ENCODE data around the gene PPM1K. TPM values are rescaled to one million over a fixed set of nuclear protein-coding genes. Genes with fewer than 3 reads are reported as not detected.
"Not testable (repeated sequence)": the region's sequence is repeated elsewhere in the genome, so short reads cannot be mapped to it uniquely, and the experiment has no call there.

PPM1K gene
- total and polyA plus RNA-seq, 4 donors: 5.2 to 45.9 (median 12.5) TPM

DNA sequence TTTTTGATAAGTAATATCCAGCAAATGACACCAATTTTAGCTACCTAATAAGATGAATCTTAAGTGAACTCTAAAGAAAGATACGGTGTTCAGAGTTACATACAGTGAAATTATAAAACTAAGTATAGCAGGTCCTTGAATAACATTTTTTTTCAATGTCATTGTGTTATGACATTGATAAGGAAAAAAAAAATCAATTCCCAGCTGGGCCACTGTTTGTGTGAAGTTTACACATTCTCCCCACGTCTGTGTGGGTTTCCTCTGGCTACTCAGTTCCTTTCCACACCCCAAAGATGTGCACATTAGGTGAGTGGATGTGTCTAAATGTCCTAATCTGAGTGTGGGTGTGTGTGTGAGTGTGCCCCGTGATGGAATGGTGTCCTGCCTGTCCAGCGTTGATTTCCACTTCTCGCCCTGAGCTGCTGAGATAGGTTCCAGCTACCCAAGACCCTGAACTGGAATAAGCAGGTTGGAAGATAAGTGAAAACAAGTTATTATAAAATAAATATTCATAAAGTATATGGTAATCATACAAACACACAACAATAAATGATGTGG lies 31.2 kb upstream of the PPM1K start:
- H3K4me1 ChIP-seq (ENCODE audit: control insufficient read depth in 5 of 5, insufficient read depth in 5 of 5, low read length in 5 of 5): no peaks in the 10 kb centered on the region
- H3K9me3 ChIP-seq (ENCODE audit: control insufficient read depth in 4 of 4, insufficient read depth in 3 of 4, low read length in 3 of 4): no peaks in the 10 kb centered on the region
- no peak overlapping the region for H3K9ac ChIP-seq (ENCODE audit: insufficient read depth in 1 of 2, low read length in 2 of 2)
- ATAC-seq (ENCODE audit: insufficient read depth, low FRiP score) (no peak), DNase-seq (no peak)
- no peaks in the 10 kb centered on the region for H3K36me3 ChIP-seq (ENCODE audit: control insufficient read depth in 4 of 4, insufficient read depth in 4 of 4, low read length in 4 of 4)
- 70 to 77% methylated on average over 5 of the region's 5 CpGs for WGBS, 2 donors
- no peaks in the 10 kb centered on the region for H3K27me3 ChIP-seq (ENCODE audit: control insufficient read depth in 3 of 3, insufficient read depth in 3 of 3, low read length in 2 of 3)
- H3K27ac ChIP-seq (ENCODE audit: low read depth in 1 of 2, low read length in 1 of 2): no peak overlapping the region
- TF ChIP-seq, protein P1, sequence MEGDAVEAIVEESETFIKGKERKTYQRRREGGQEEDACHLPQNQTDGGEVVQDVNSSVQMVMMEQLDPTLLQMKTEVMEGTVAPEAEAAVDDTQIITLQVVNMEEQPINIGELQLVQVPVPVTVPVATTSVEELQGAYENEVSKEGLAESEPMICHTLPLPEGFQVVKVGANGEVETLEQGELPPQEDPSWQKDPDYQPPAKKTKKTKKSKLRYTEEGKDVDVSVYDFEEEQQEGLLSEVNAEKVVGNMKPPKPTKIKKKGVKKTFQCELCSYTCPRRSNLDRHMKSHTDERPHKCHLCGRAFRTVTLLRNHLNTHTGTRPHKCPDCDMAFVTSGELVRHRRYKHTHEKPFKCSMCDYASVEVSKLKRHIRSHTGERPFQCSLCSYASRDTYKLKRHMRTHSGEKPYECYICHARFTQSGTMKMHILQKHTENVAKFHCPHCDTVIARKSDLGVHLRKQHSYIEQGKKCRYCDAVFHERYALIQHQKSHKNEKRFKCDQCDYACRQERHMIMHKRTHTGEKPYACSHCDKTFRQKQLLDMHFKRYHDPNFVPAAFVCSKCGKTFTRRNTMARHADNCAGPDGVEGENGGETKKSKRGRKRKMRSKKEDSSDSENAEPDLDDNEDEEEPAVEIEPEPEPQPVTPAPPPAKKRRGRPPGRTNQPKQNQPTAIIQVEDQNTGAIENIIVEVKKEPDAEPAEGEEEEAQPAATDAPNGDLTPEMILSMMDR (IDR thresholded peaks at IDR 0.05; ENCODE audit: control extremely low read depth, extremely low read depth): no peak
- no peak overlapping the region for H3K4me3 ChIP-seq

DNA sequence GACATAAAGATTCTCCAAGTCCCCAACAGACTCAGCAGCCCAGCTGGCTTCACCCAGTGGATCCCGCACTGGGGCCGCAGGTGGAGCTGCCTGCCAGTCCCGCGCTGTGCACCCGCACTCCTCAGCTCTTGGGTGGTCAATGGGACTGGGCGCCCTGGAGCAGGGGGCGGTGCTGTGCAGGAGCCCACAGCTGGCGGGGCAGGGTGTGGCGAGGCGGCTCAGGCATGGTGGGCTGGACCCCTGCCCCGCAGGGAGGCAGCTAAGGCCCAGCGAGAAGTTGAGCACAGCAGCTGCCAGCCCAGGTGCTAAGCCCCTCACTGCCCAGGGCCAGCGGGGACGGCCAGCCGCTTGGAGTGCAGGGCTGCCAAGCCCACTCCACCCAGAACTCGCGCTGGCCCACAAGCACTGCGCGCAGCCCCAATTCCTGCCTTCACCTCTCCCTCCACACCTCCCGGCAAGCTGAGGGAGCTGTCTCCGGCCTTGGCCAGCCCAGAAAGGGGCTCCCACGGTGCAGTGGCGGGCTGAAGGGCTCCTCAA lies 28.8 kb upstream of the PPM1K start:
- not testable (repeated sequence) for H3K4me1 ChIP-seq (ENCODE audit: control insufficient read depth in 5 of 5, insufficient read depth in 5 of 5, low read length in 5 of 5); ATAC-seq (ENCODE audit: insufficient read depth, low FRiP score); H3K27me3 ChIP-seq (ENCODE audit: control insufficient read depth in 3 of 3, insufficient read depth in 3 of 3, low read length in 2 of 3); H3K27ac ChIP-seq (ENCODE audit: low read depth in 1 of 2, low read length in 1 of 2); H3K9me3 ChIP-seq (ENCODE audit: control insufficient read depth in 4 of 4, insufficient read depth in 3 of 4, low read length in 3 of 4); DNase-seq; H3K4me3 ChIP-seq; H3K36me3 ChIP-seq (ENCODE audit: control insufficient read depth in 4 of 4, insufficient read depth in 4 of 4, low read length in 4 of 4); H3K9ac ChIP-seq (ENCODE audit: insufficient read depth in 1 of 2, low read length in 2 of 2)
- 97 to 98% methylated on average over 22 to 23 of the region's 23 CpGs for WGBS, 2 donors

DNA sequence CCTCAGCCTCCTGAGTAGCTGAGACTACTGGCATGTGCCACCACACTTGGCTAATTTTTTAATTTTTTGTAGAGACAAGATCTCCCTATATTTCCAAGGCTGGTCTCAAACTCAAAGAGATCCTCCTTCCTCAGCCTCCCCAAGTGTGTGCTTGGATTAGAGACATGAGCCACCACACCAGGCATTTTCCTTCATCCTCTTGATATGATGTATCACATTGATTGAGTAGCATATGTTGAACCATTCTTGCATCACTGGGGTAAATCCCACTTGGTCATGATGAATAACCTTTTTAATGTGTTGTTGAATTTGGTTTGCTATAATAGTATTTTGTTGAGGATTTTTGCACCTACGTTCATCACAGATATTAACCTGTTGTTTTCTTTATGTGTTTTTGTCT lies 24.2 kb upstream of the PPM1K start:
- Histone ChIP-seq H3K4me1 (ENCODE audit: control insufficient read depth in 5 of 5, insufficient read depth in 5 of 5, low read length in 5 of 5) (no peaks in the 10 kb centered on the region), H3K27ac (ENCODE audit: low read depth in 1 of 2, low read length in 1 of 2) (no peak overlapping the region), H3K36me3 (ENCODE audit: control insufficient read depth in 4 of 4, insufficient read depth in 4 of 4, low read length in 4 of 4) (no peaks in the 10 kb centered on the region), H3K27me3 (ENCODE audit: control insufficient read depth in 3 of 3, insufficient read depth in 3 of 3, low read length in 2 of 3) (no peaks in the 10 kb centered on the region), H3K9ac (ENCODE audit: insufficient read depth in 1 of 2, low read length in 2 of 2) (no peak overlapping the region), H3K4me3 (no peak overlapping the region), H3K9me3 (ENCODE audit: control insufficient read depth in 4 of 4, insufficient read depth in 3 of 4, low read length in 3 of 4) (no peaks in the 10 kb centered on the region)
- ATAC-seq (ENCODE audit: insufficient read depth, low FRiP score) (no peak), DNase-seq (no peak)
- 73% methylated on average over 1 of the region's 1 CpG for WGBS, 2 donors
- TF ChIP-seq, protein P1 (IDR thresholded peaks at IDR 0.05; ENCODE audit: control extremely low read depth, extremely low read depth): no peak

DNA sequence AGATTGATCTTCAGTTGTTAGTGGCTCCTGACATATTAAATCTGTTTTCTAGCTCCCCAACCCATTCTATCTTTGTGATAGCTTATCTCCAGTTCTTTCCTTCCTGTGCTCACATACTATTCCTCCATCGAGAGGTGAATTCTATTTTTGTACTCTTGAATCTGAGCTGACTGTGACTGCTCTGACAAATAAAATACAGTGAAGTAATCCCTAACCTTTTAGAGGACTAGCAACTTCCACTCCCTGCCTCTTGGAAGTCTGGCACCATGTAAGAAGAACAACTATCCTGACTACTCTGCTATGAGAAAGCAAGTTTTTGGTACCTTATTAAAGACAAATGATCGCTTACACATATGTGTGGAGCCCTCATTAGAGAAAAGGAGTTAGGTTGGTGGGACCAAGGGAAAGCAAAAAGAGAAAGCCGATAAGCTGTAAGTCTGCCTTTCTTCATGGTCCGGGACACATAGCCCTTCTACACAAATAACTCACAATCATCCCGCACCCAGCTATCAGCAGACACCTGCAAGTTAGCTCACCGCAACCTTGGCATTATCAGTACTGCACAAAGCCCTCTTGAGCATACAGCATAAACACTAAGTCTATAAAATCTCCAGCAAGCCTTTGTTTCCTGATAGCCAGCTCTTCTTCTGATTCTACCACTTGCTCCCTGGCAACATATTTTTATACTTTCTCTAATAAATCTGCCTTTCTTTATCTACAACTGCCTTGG lies 13.5 kb upstream of the PPM1K start:
- peak overlapping the region in 1 of 2 donors; percentile 62 for H3K27ac ChIP-seq (ENCODE audit: low read depth in 1 of 2, low read length in 1 of 2)
- H3K9me3 ChIP-seq (ENCODE audit: control insufficient read depth in 4 of 4, insufficient read depth in 3 of 4, low read length in 3 of 4): no peaks in the 10 kb centered on the region
- no peak overlapping the region for H3K4me3 ChIP-seq
- 82 to 84% methylated on average over 6 of the region's 6 CpGs for WGBS, 2 donors
- H3K9ac ChIP-seq (ENCODE audit: insufficient read depth in 1 of 2, low read length in 2 of 2): no peak overlapping the region
- ATAC-seq (ENCODE audit: insufficient read depth, low FRiP score): no peak
- H3K27me3 ChIP-seq (ENCODE audit: control insufficient read depth in 3 of 3, insufficient read depth in 3 of 3, low read length in 2 of 3): no peaks in the 10 kb centered on the region
- H3K36me3 ChIP-seq (ENCODE audit: control insufficient read depth in 4 of 4, insufficient read depth in 4 of 4, low read length in 4 of 4): no peaks in the 10 kb centered on the region
- TF ChIP-seq, protein P1 (IDR thresholded peaks at IDR 0.05; ENCODE audit: control extremely low read depth, extremely low read depth): no peak
- DNase-seq: no peak
- peaks cover 0 to 6% (median 0%) of the 10 kb centered on the region in 5 donors for H3K4me1 ChIP-seq (ENCODE audit: control insufficient read depth in 5 of 5, insufficient read depth in 5 of 5, low read length in 5 of 5)

Measured in lung (tissue), 12 donors.